ENCODE measurements around the gene SND1.

The SND1 gene

DNA sequence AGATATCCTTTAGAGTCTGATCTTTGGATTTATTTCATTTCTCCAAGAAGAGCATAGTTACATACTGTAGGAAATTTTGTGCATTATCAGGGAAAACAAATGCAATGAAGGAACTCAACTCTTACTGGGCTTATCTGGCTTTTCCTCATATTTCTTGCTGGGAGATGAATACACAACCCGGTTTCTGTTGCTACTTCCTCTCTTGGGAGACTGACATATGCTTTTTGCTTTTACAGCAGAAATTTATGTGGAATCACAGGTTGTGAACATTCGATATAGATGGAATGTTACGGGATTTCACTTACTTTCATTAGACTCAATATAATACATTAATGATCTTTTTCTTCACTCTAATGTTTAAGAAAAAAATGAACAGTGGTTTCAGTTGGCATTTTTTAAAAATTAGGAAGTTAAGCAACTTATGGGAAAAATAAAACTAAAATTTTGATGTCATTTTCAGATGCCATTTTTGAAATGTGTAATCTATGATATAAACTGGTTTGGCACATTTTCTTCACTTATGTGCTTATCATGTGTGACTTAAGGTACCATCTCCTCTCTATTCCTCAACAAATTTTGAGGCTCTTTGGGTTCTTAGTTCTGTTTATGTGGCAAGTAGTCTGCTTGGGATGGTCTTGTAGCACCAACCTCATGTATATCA, 7.1 kb downstream of the SND1 start:
- no peak overlapping the region for H3K4me3 ChIP-seq (ENCODE audit: low read depth, low read length)
- in situ Hi-C loops (cut with HindIII; ENCODE audit: low sequenced_read_pairs), result no loop called here
- TF ChIP-seq, protein P1, sequence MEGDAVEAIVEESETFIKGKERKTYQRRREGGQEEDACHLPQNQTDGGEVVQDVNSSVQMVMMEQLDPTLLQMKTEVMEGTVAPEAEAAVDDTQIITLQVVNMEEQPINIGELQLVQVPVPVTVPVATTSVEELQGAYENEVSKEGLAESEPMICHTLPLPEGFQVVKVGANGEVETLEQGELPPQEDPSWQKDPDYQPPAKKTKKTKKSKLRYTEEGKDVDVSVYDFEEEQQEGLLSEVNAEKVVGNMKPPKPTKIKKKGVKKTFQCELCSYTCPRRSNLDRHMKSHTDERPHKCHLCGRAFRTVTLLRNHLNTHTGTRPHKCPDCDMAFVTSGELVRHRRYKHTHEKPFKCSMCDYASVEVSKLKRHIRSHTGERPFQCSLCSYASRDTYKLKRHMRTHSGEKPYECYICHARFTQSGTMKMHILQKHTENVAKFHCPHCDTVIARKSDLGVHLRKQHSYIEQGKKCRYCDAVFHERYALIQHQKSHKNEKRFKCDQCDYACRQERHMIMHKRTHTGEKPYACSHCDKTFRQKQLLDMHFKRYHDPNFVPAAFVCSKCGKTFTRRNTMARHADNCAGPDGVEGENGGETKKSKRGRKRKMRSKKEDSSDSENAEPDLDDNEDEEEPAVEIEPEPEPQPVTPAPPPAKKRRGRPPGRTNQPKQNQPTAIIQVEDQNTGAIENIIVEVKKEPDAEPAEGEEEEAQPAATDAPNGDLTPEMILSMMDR (IDR thresholded peaks at IDR 0.05; ENCODE audit: low read depth, low read length, missing control alignments), result no peak
- DNase-seq (ENCODE audit: low read depth), result no peak

GRCh38 chr7:127665922-127666321, 13.9 kb downstream of the SND1 start:
- H3K4me3 ChIP-seq (ENCODE audit: low read depth, low read length), result no peak overlapping the region
- TF ChIP-seq, protein P1 (IDR thresholded peaks at IDR 0.05; ENCODE audit: low read depth, low read length, missing control alignments), result no peak
- in situ Hi-C loops (cut with HindIII; ENCODE audit: low sequenced_read_pairs), result no loop called here
- no peak for DNase-seq (ENCODE audit: low read depth)

DNA sequence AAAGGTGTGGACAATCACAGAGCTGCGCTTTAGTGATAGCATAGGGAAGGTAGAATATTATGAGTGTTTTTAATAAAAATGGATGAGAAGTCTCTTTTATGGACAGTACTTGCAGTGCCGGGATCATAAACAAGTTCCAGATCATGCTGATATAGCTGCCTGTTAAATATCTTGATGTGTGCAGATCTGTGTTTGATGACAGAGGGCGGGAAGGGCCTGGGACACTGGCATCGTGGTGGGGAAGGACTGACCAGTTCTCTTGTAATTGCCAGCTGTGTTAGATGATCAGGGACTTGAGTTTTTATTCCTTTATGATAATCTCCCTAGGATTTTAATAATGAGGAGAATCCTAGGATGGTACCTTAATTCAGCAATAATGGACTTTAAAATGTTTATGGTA, 14.6 kb downstream of the SND1 start:
- TF ChIP-seq, protein P1 (IDR thresholded peaks at IDR 0.05; ENCODE audit: low read depth, low read length, missing control alignments), result no peak
- in situ Hi-C loops (cut with HindIII; ENCODE audit: low sequenced_read_pairs), result no loop called here
- no peak for DNase-seq (ENCODE audit: low read depth)
- H3K4me3 ChIP-seq (ENCODE audit: low read depth, low read length), result no peak overlapping the region

- H3K4me3 ChIP-seq (ENCODE audit: low read depth, low read length), result no peak overlapping the region
- DNase-seq (ENCODE audit: low read depth), result no peak
These were observed 15.2 kb downstream of the SND1 start for GRCh38 chr7:127667017-127667670.

DNA sequence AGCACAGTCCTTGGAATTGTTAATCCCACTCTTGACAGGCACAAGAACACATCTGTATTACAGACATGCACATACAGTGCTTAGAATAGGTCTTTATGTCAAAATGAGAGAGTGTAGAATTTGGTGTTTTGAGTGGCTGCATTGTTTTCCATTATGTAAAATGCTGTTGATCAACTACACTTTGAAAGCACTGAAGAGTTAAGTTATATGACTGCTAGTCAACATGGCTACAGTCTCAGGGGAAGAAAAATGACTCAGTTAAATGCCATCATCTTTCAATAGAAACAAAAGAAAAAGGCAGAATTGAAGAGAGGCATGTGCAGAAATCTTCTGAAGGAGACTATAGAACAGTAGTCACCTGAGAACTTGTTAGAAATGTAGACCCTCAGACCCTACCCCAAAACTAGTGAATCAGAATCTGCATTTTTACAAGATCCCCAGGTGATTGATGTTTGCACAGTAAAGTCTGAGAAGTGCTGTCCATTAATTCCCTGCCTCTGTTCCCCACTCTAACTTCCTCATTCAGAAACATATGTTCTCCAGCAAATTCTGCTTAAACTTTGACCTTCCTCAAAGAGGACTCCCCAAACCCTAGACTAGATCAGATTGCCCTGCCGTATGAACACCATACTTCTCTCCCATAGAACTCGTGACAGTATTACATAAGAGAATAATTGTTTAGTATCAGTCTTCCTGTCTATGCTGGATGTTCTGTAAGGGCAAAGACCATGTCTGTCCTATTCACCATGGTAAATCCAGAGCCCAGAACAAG, 16.0 kb downstream of the SND1 start:
- TF ChIP-seq, protein P1 (IDR thresholded peaks at IDR 0.05; ENCODE audit: low read depth, low read length, missing control alignments), result no peak
- DNase-seq (ENCODE audit: low read depth), result no peak
- no peak overlapping the region for H3K4me3 ChIP-seq (ENCODE audit: low read depth, low read length)
- in situ Hi-C loops (cut with HindIII; ENCODE audit: low sequenced_read_pairs), result no loop called here

More at GRCh38 chr7:127667017-127667670, 15.2 kb downstream of the SND1 start:
- in situ Hi-C loops (cut with HindIII; ENCODE audit: low sequenced_read_pairs), result no loop called here
- TF ChIP-seq, protein P1 (IDR thresholded peaks at IDR 0.05; ENCODE audit: low read depth, low read length, missing control alignments), result no peak

GRCh38 chr7:127671341-127671740, 19.3 kb downstream of the SND1 start:
- in situ Hi-C loops (cut with HindIII; ENCODE audit: low sequenced_read_pairs), result no loop called here
- no peak for DNase-seq (ENCODE audit: low read depth)
- TF ChIP-seq, protein P1 (IDR thresholded peaks at IDR 0.05; ENCODE audit: low read depth, low read length, missing control alignments), result no peak
- no peak overlapping the region for H3K4me3 ChIP-seq (ENCODE audit: low read depth, low read length)

All from astrocyte of the cerebellum (primary cell).